Measurements from ENCODE around the gene OSGEPL1. TPM values are rescaled to one million over a fixed set of nuclear protein-coding genes. Genes with fewer than 3 reads are reported as not detected.

The OSGEPL1 gene
- polyA plus RNA-seq, 3 donors: 2.1 to 2.9 (median 2.6) TPM

GRCh38 chr2:189729430-189729829, 33.2 kb downstream of the OSGEPL1 start:
- TF ChIP-seq, protein P1, sequence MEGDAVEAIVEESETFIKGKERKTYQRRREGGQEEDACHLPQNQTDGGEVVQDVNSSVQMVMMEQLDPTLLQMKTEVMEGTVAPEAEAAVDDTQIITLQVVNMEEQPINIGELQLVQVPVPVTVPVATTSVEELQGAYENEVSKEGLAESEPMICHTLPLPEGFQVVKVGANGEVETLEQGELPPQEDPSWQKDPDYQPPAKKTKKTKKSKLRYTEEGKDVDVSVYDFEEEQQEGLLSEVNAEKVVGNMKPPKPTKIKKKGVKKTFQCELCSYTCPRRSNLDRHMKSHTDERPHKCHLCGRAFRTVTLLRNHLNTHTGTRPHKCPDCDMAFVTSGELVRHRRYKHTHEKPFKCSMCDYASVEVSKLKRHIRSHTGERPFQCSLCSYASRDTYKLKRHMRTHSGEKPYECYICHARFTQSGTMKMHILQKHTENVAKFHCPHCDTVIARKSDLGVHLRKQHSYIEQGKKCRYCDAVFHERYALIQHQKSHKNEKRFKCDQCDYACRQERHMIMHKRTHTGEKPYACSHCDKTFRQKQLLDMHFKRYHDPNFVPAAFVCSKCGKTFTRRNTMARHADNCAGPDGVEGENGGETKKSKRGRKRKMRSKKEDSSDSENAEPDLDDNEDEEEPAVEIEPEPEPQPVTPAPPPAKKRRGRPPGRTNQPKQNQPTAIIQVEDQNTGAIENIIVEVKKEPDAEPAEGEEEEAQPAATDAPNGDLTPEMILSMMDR (IDR thresholded peaks at IDR 0.05): no peak
- WGBS (ENCODE audit: insufficient coverage): no CpG with 5 or more reads among the region's 3 CpGs
- no peak overlapping the region for H3K9ac ChIP-seq (ENCODE audit: insufficient read depth, low read length, poor library complexity, severe bottlenecking)
- H3K4me3 Mint-ChIP-seq: no peak overlapping the region
- H3K4me1 Mint-ChIP-seq: peaks cover 6% of the 10 kb centered on the region
- H3K9me3 ChIP-seq (replicated peaks in 1 of 2; ENCODE audit: control insufficient read depth in 1 of 2, insufficient read depth in 1 of 2, low read length in 2 of 2): no peaks in the 10 kb centered on the region
- H4K20me1 ChIP-seq (ENCODE audit: insufficient read depth, low read length): no peaks in the 10 kb centered on the region
- no peak overlapping the region for H3K4me3 ChIP-seq (replicated peaks in 1 of 3; ENCODE audit: low read depth in 2 of 3, low read length in 3 of 3)
- H3K27ac ChIP-seq (ENCODE audit: low read depth in 1 of 2, low read length in 2 of 2): no peak overlapping the region
- H2AFZ ChIP-seq (ENCODE audit: insufficient read depth, low read depth, low read length, poor library complexity, severe bottlenecking): no peak overlapping the region
- no peaks in the 10 kb centered on the region for H3K9me3 Mint-ChIP-seq
- H3K27me3 Mint-ChIP-seq (ENCODE audit: low read depth in 3 of 3): no peaks in the 10 kb centered on the region
- no peak for DNase-seq
- H3K27me3 ChIP-seq (ENCODE audit: control insufficient read depth in 2 of 2, insufficient read depth in 2 of 2, low read length in 2 of 2): no peaks in the 10 kb centered on the region
- no peak overlapping the region for H3K27ac Mint-ChIP-seq
- no peaks in the 10 kb centered on the region for H3K79me2 ChIP-seq (ENCODE audit: insufficient read depth, low read length)
- peaks cover 0 to 4% of the 10 kb centered on the region in 2 donors for H3K36me3 Mint-ChIP-seq
- H3K4me2 ChIP-seq (replicated peaks; ENCODE audit: extremely low read depth, low read length, poor library complexity, severe bottlenecking): no peak overlapping the region
- intact Hi-C loops (cut with micrococcal nuclease): no loop called here
- H3K36me3 ChIP-seq (replicated peaks in 1 of 2; ENCODE audit: control insufficient read depth in 1 of 2, insufficient read depth in 2 of 2, low read length in 2 of 2): no peaks in the 10 kb centered on the region
- no peaks in the 10 kb centered on the region for H3K4me1 ChIP-seq (ENCODE audit: control insufficient read depth in 1 of 2, insufficient read depth in 2 of 2, low read length in 2 of 2)

DNA sequence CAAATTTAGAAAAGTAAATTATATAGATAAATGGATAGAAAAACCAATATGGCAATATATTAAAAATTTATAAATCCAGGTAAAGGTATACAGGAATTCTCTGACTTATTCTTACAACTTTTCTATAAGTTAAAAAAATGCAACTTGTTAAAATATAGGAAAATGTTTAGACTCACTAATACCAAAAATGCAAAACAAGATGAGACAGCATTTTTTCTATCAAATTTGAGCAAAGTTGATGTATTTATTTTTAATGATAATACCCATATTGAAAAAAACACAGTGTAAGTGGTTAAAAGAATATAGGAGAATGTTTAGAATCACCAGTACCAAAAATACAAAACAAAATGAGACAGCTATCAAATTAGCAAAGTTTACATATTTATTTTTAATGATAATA, 35.7 kb downstream of the OSGEPL1 start:
- Histone ChIP-seq H3K4me3 (replicated peaks in 1 of 3; ENCODE audit: low read depth in 2 of 3, low read length in 3 of 3) (no peak overlapping the region), H3K27me3 (ENCODE audit: control insufficient read depth in 2 of 2, insufficient read depth in 2 of 2, low read length in 2 of 2) (no peaks in the 10 kb centered on the region), H3K9me3 (replicated peaks in 1 of 2; ENCODE audit: control insufficient read depth in 1 of 2, insufficient read depth in 1 of 2, low read length in 2 of 2) (no peaks in the 10 kb centered on the region), H2AFZ (ENCODE audit: insufficient read depth, low read depth, low read length, poor library complexity, severe bottlenecking) (no peak overlapping the region), H4K20me1 (ENCODE audit: insufficient read depth, low read length) (no peaks in the 10 kb centered on the region), H3K4me2 (replicated peaks; ENCODE audit: extremely low read depth, low read length, poor library complexity, severe bottlenecking) (no peak overlapping the region), H3K4me1 (ENCODE audit: control insufficient read depth in 1 of 2, insufficient read depth in 2 of 2, low read length in 2 of 2) (no peaks in the 10 kb centered on the region), H3K79me2 (ENCODE audit: insufficient read depth, low read length) (no peaks in the 10 kb centered on the region), H3K36me3 (replicated peaks in 1 of 2; ENCODE audit: control insufficient read depth in 1 of 2, insufficient read depth in 2 of 2, low read length in 2 of 2) (no peaks in the 10 kb centered on the region), H3K9ac (ENCODE audit: insufficient read depth, low read length, poor library complexity, severe bottlenecking) (no peak overlapping the region), H3K27ac (ENCODE audit: low read depth in 1 of 2, low read length in 2 of 2) (no peak overlapping the region)
- Mint-ChIP-seq H3K36me3 (no peaks in the 10 kb centered on the region), H3K27me3 (ENCODE audit: low read depth in 3 of 3) (no peaks in the 10 kb centered on the region), H3K4me1 (peaks cover 11% of the 10 kb centered on the region), H3K4me3 (no peak overlapping the region), H3K27ac (no peak overlapping the region), H3K9me3 (no peaks in the 10 kb centered on the region)
- DNase-seq: no peak
- TF ChIP-seq, protein P1 (IDR thresholded peaks at IDR 0.05): no peak
- intact Hi-C loops (cut with micrococcal nuclease): no loop called here
